ENCODE measurements around the gene S100A11.
"Not testable (repeated sequence)": the region's sequence is repeated elsewhere in the genome, so short reads cannot be mapped to it uniquely, and the experiment has no call there.

The S100A11 gene

DNA sequence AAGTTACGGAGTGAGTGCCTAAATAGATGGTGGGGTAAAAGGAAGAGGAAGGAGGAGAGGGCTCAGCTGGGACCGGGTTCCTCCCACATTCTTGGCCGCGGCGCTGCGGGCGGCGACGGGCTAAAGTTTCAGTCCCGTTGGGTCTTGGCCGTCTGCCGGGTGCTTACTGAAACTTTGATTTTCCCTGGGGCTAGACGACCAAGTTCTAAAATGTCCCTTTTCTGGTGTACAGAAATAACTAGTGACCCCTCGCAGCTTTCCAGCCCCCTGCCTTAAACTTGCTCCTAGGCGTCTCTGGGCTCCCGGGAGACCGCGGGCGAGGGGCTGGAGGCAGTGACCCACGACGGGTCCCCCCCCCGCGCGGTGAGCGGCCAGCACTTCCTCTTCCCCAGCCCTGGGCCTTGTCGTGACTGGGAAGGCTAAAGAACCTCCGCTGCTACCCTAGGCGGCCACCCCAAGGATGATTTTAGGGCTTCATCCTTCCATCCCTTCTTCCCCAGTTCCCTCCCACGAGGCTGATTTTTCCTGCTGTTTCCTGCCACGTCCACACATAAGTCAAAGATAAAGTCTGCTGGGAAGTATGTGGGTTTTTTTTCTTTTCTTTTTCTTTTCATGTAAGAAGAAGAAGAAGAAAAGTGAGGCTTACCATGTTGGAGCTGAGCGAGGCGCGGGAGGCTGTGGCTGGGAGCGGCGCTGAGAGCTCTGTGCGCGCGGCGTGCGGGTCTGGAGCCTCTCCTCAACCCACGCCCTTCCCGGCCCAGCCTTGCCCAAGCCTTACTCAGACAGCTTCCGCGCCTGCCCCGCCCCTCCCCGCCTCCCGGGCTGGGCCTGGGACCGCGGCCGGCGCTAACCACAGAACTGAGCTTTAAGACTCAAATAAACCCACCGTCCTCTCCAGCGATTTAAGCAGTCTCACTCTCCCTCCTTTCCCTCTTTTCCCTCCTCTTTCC lies at the start of gene S100A11:
Gene S100A11 (minus strand): TSS at position 738 of the 950 bp plus-strand sequence. CDS start 89 bp downstream, at position 649.
- DNase-seq: peak; percentile 85
- in situ Hi-C loops (cut with MboI; ENCODE audit: low pct_unique_long_range_greater_than_20kb, low sequenced_read_pairs): no loop called here

DNA sequence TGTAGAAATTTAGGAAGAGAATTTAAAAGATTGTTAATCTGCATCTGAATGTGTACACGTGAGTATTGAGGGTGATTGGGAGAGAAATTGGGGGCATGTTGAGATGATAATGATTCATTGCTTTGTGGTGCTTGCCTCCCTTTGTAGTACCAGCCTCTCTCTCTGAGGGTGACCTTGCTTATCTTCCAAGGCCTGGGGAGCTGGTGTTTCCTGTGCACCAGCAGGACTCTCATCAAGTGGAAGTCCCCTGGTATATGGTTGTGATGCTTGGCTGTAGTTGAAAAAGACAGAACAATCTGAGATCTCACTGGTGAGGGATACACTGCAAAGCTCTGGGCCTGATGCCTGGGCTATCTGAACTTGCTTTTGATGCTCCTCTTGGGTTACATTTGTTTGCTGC lies 48.0 kb upstream of the S100A11 start:
- no peak for DNase-seq
- in situ Hi-C loops (cut with MboI; ENCODE audit: low pct_unique_long_range_greater_than_20kb, low sequenced_read_pairs): no loop called here

DNA sequence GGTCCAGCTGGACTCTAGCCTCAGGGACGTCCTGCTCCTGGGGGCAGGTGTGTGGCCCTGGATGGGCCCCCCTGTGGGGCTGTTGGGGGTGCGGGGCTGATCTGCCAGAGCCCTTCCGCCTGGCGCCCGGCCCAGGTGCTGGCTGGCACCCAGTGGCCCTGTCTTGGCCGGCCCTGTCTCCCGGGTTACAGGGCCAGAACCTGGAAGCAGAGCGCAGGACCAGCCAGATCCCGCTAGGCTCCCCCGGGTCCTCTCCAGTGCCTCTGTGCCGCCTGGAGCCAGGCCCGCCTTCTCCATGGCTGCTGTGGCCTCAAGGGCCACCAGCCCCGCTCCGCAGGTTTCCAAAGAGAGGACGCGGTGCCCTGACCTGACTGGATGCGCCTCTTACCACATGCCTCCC lies 44.2 kb upstream of the S100A11 start:
- in situ Hi-C loops (cut with MboI; ENCODE audit: low pct_unique_long_range_greater_than_20kb, low sequenced_read_pairs); DNase-seq: not testable (repeated sequence)

DNA sequence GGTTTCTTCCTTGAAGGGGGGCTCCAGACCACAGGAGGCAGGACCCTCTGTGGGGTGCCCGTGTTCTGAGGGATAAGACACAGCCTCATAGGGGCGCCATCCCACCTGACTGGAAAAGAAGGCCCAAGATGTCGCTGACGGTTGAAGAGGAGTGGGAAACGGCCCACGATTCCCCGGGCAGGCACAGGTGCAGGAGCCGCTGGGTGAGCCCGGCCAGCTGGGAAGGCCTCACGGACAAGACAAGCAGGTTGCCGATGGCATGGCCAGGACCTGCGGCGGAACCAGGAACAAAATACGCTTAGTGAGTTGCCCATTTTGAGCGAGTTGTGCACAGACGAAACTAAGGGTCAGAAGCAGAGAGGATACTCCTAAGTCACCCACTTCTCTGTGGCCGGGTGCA lies 43.7 kb upstream of the S100A11 start:
- DNase-seq; in situ Hi-C loops (cut with MboI; ENCODE audit: low pct_unique_long_range_greater_than_20kb, low sequenced_read_pairs): not testable (repeated sequence)

DNA sequence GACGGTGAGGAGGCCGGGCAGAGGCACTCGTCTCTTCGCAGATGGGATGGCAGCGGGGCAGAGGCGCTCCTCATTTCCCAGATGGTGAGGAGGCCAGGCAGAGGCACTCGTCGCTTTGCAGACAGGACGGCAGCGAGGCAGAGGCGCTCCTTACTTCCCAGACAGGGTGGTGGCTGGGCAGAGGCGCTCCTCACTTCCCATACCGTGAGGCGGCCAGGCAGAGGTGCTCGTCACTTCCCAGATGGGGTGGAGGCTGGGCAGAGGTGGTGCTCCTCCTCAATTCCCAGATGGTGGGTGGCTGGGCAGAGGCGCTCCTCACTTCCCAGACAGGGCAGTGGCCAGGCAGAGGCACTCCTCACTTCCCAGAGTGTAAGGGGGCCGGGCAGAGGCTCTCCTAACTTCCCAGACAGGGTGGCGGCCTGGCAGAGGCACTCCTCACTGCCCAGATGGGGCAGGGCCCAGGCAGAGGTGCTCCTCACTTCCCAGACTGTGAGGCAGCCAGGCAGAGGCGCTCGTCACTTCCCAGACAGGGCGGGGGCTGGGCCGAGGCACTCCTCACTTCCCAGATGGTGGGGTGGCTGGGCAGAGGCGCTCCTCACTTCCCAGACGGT lies 42.1 kb upstream of the S100A11 start:
- in situ Hi-C loops (cut with MboI; ENCODE audit: low pct_unique_long_range_greater_than_20kb, low sequenced_read_pairs): no loop called here
- no peak for DNase-seq

DNA sequence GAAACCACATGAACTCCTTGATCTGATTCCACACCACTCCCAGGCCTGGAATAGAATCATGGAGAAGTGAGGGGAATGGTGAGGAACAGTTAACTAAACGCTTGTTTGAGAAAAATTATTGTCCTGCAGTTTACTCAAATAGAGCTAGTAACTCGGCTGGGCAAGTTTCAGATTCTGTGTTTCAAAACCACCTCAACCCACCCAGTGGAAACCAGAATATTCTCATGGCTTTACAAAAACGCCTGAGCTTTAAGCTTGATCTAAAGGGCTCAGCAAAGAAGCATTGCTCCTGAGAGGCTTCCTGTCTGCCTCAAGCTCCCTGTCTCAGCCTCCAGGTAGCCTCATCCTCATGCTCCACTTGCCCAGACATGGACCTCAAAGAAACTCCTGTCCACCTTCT lies 35.5 kb upstream of the S100A11 start:
- in situ Hi-C loops (cut with MboI; ENCODE audit: low pct_unique_long_range_greater_than_20kb, low sequenced_read_pairs): loop anchor here (25.0 kb wide), 1 partner anchor 365 kb away; no protein-coding TSS in a partner anchor
- DNase-seq: no peak

DNA sequence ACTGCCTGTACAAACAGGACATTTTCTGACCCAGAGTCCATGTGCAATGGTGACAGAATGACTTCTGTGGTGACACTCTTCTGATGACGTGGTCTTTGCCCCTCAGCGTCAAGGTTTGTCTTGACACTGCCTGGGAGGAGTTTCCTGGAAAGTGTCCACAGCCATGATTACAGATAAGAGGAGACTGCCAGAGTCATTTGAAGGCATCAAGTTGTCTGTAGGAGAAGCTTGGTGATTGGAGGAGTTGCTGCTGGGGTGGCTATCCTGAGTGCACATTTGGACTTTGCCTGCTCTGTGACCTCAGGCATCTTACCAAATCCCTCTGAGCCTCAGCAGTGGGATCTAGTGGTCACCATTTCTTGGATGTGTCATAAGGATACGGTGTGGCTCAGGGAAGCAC lies 34.3 kb upstream of the S100A11 start:
- in situ Hi-C loops (cut with MboI; ENCODE audit: low pct_unique_long_range_greater_than_20kb, low sequenced_read_pairs): loop anchor here (25.0 kb wide), 1 partner anchor 366 kb away; no protein-coding TSS in a partner anchor
- no peak for DNase-seq

DNA sequence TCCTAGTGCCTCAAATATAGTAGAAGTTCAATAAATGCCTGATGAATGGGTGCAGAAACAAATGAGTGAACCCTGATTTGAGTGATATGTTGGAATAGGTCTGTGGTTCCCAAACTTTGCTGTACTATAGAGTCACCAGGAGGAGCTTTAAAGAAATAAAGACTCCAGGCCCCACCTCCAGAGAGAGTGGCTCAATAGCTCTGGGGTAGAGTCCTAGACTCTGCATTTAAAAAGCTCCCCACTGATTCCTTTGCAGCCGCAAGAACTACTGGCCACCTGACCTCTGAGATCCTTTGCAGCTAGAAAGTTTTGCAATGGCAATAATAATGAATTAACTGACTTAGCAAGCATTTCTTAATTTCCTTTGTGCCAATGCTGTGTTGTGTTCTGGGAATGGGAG lies 31.1 kb upstream of the S100A11 start:
- in situ Hi-C loops (cut with MboI; ENCODE audit: low pct_unique_long_range_greater_than_20kb, low sequenced_read_pairs): loop anchor here (25.0 kb wide), 1 partner anchor 369 kb away; no protein-coding TSS in a partner anchor
- DNase-seq: no peak

DNA sequence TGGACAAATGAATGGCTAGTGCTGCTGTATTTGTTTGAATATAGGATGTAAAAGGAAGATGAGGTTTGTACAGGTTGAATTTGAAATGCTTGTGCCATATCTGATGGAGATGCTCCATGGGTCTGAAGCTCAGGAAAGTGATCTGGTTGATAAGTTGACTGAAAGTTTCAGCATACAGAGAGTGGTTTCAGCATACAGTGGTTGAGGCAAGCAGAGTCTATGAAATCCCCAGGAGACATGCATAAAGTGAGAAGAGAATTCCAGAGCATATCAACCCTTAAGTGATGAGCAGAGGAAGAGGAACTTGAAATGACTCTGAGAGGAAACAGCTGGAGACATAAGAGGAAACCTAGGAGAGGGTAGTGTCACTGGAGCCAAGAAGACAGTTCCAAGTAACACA lies 30.3 kb upstream of the S100A11 start:
- DNase-seq: peak; percentile 15
- in situ Hi-C loops (cut with MboI; ENCODE audit: low pct_unique_long_range_greater_than_20kb, low sequenced_read_pairs): loop anchor here (25.0 kb wide), 1 partner anchor 370 kb away; no protein-coding TSS in a partner anchor

DNA sequence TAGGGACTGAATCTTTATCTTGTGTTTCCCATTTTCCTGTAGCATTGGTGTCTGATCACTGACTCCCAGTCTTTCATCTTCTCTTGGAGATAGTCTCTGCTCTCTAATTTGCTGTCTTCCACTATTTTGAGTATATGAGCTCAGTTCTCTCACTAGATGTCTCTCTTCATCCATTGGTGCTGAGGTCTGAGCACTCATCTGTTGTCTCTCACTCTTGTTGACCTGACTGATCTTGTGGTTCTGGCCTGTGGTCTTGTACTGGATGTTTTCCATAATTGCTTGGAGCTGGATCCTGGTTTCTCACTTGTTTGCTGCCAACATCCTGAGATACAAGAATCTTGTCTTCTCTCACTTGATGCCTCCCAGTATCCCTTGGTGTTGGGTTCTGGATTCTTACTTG lies 25.1 kb upstream of the S100A11 start:
- in situ Hi-C loops (cut with MboI; ENCODE audit: low pct_unique_long_range_greater_than_20kb, low sequenced_read_pairs): loop anchor here (25.0 kb wide), 1 partner anchor 375 kb away; no protein-coding TSS in a partner anchor
- no peak for DNase-seq

DNA sequence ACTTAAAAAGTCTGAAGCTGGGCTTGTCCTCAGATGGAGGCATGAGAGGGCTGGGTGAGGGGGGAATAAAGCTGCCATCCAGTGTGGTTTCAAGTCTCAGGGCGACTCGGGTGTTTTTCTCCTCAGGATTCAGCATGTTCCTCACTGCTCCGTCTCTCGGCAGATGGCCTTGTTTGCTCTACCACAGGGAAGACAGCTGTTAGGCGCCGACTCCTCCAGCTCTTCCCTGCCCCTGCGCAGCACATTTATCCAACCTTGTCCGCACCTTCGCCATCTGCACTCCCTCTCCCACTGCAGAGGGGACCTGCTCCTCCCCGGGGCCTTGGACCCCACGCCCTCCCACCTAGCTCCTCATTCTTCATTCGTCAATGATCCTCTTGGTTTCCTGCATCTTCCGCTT lies 16.6 kb upstream of the S100A11 start:
- DNase-seq: no peak
- in situ Hi-C loops (cut with MboI; ENCODE audit: low pct_unique_long_range_greater_than_20kb, low sequenced_read_pairs): loop anchor here (5.0 to 25.0 kb wide), 2 partner anchors 129 to 384 kb away; no protein-coding TSS in a partner anchor

DNA sequence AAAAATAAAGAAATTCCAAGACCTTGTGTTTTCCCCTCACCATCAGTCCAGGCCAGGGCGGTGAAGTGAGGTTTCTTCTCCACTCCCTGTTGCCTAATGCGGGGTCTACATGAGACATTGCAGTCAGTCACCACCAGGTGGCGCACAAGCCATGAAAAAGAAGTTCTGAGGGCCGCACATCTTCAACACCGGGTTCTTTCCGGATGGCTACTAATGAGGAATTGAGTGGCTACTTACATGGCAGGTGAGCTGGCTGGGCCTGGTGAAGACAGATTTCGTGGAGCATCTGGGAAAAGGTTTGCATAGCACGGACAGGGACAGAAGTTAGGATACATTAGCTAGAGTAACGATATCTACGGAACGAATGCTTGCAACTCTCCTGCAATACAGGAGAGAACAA lies 15.8 kb upstream of the S100A11 start:
- DNase-seq: peak; percentile 84
- in situ Hi-C loops (cut with MboI; ENCODE audit: low pct_unique_long_range_greater_than_20kb, low sequenced_read_pairs): loop anchor here (5.0 to 25.0 kb wide), 2 partner anchors 130 to 385 kb away; no protein-coding TSS in a partner anchor

DNA sequence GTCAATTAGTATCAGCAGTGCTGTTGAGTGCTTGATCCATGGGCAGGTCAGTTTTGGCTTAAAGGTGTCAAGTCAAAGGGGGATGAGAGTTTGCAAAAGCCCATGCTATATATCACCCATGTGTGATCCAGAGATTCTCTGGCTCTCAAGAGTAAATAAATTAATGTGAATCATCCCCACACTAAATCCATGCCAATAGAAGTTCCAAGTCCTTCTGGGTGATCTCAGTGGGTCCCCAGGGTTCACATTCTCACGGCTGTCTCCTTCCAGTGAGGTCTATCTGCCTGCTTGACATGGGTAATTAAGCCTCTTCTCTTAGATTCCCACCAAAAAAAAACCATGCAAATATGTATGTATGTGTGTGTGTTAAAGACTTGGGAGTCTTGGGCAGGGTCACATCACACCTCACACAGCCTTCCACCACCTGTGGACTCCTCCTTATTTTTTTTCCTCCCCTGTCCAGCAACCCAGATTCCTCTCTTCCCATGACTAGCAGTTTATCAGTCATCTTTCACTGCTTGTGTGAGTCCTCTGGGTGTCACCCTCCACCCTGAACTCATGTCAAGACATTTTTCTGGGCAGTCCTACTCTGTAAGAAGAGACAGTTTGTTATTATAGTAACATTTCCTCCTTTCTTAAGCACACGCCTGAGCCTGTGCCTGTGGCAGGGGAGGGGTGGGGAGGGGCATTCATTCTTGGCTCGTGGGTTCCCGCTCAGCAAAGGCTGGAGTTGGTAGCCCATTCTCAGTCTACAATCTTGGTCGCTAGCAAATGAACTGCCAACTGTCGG lies 14.3 kb upstream of the S100A11 start:
- in situ Hi-C loops (cut with MboI; ENCODE audit: low pct_unique_long_range_greater_than_20kb, low sequenced_read_pairs): loop anchor here (5.0 to 25.0 kb wide), 2 partner anchors 131 to 386 kb away; no protein-coding TSS in a partner anchor
- no peak for DNase-seq

DNA sequence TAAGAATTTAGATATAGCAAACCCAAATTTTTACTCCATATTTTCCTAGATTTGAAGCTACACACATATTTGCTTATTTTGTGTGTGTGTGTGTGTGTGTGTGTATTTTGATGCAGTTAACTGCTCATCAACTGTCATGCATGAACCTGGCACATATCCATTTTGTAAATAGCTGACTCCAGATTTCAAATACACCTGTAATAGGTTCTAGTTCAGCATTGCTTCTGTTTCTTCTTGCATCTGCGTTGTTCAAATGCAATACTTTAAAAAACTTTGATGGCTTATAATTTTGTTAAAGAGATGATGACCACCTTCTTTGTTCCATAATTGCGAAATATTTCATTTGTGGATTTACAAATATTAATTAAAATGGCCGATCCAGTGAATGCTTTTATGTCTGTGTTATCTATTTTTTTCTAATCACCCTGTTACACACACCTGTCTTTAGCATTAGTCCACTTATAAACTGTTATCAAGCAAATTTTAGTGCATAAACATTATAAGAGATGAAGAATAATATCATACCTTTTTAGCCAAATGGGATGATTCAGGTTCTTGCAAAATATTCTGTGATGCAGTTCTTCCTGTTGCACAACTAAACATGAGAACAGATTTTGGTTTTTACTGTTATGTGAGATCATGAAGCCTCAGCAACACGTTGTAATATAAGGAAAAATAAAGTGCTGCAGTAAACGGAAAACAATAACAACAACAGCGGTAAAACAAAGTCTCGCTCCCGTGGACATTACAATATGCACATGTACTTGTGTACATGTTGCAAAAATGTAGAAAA lies 12.7 kb upstream of the S100A11 start:
- DNase-seq: no peak
- in situ Hi-C loops (cut with MboI; ENCODE audit: low pct_unique_long_range_greater_than_20kb, low sequenced_read_pairs): loop anchor here (5.0 to 25.0 kb wide), 2 partner anchors 133 to 388 kb away; no protein-coding TSS in a partner anchor

DNA sequence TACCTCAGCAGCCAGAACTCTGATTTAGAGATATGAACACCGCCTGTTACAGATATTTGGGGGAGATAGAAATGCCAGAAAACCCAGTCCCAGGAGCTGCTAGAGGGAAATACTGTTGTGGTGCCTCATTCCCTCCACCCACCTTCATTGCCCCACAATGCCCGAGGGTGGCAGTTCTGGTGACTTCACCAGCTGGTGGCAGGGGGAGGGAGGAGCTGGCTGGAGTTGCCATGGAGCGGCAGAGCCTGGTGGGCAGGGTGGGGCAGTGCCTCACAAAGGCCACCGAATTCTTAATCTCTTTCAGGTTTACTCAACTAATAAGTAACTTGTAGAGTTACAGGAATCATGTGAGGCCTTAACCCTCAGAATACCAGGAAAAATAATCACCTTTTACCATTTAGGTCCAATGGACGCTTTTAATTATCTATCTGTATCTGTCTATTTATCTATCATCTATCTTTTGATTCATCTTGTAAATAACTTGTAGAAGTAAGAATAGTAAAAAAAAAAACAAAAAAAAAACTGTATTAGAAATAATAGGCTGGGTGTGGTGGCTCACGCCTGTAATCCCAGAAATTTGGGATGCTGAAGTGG lies 11.7 kb upstream of the S100A11 start:
- in situ Hi-C loops (cut with MboI; ENCODE audit: low pct_unique_long_range_greater_than_20kb, low sequenced_read_pairs): no loop called here
- DNase-seq: no peak

DNA sequence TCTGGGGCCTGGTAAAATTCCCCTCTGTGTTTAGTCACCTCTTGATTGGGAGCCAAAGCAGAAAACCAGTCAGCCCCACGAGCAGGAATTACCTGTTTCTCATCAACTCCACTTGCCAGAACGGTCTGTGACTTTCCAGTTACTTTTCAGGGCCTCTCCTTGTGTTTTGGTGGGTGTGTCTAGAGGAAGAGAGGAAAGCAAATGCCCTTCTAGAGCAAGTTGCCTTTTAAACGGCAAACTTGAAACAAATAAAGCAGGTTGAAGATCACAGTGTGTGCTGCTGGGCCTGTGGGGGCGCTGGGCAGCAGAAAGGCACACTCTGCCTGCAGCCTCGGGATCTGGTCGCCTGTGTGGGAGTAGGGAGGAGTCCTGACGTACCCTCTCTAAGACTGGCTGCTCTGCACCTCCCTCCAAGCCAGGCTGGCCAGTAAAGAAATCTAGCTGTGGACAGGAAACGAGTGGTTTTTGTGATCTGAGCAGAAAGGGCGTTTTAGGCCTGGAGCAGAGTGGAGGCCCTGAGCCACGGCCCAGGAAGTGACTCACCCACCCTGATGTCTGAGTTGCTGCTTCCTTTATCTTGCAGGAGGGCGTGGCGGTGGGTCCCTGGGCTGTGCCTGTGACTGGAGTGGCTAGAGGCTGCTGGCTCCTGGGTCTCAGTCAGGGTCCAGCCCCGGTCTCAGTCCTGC lies 11.1 kb upstream of the S100A11 start:
- peak; percentile 98 for DNase-seq
- in situ Hi-C loops (cut with MboI; ENCODE audit: low pct_unique_long_range_greater_than_20kb, low sequenced_read_pairs): no loop called here

DNA sequence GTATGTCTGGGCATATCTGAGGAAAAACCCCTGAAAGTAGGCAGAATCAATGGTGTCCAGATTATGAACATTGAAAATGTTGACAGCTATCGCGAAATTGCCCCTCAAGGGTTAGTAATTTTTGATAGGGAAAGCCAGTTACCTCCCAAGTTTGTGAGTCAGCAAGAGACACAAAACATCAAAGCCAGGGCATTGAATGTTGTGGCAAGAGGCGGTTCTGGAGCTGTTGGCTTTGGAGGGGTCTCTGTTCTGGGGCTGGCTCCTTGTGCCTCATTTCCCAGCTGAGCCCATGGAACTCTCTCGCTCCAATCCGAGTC lies 10.6 kb upstream of the S100A11 start:
- no peak for DNase-seq
- in situ Hi-C loops (cut with MboI; ENCODE audit: low pct_unique_long_range_greater_than_20kb, low sequenced_read_pairs): no loop called here

DNA sequence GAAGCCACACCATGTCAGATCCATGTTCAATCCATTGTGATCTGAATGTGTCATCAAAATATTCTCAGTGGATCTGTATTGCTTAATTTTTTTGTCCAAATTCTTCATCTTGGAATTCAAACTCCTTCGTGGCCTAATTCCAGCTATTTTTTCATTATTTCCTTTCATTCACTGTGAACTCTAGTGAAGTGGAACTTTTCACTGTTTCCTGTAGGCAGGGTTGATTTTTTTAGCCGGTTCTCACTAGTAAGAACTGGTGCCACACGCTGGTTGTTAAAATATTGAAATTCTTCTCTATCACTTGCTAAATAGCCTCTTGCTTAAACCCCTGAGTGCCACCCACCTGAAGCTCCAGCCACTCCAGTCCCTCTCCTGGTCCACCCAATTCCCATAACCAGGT lies 7.6 kb upstream of the S100A11 start:
- no peak for DNase-seq
- in situ Hi-C loops (cut with MboI; ENCODE audit: low pct_unique_long_range_greater_than_20kb, low sequenced_read_pairs): no loop called here
